Measurements from ENCODE around the gene LAMA5. TPM values are rescaled to one million over a fixed set of nuclear protein-coding genes. Genes with fewer than 3 reads are reported as not detected.

The LAMA5 gene
- total and polyA plus RNA-seq, 2 experiments from 2014 or later: 201 to 298 TPM

- no peak for TF ChIP-seq EZH2 (IDR thresholded peaks at IDR 0.05; ENCODE audit: low read depth, unreplicated experiment)
Measured at GRCh38 chr20:62402456-62403150, 35.5 kb upstream of the LAMA5 start (continued).

DNA sequence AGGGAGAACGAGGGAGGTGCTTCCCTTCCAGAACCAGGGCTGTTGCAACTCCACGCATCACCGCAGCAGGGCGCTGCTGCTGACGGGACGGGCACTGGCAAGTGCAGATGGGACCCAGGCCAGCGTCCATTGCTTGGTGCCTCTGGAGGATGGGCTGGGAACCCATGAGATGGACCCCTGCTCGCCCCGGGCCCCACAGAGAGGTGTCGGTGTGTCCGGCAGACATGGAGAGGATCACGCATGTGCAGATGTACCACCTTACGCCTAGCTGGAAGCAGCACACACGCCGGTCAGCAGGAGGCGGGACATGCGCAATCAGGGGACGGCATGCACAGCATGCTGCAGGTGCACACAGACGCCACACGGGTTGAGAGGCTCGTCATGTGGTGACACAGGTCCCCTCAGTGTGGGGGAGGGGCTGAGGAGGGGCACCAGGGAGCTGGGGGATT lies 34.2 kb upstream of the LAMA5 start:
- no peak overlapping the region for H3K4me3 Mint-ChIP-seq
- H3K9me2 ChIP-seq (ENCODE audit: insufficient read depth): no peaks in the 10 kb centered on the region
- DNase-seq (ENCODE audit: low spot score) (peak; percentile 78), ATAC-seq (peak; percentile 64)
- no peak overlapping the region for H3K27ac ChIP-seq (ENCODE audit: low read depth)
- no peaks in the 10 kb centered on the region for H3F3A ChIP-seq (replicated peaks; ENCODE audit: low read depth)
- TF ChIP-seq, protein P1, sequence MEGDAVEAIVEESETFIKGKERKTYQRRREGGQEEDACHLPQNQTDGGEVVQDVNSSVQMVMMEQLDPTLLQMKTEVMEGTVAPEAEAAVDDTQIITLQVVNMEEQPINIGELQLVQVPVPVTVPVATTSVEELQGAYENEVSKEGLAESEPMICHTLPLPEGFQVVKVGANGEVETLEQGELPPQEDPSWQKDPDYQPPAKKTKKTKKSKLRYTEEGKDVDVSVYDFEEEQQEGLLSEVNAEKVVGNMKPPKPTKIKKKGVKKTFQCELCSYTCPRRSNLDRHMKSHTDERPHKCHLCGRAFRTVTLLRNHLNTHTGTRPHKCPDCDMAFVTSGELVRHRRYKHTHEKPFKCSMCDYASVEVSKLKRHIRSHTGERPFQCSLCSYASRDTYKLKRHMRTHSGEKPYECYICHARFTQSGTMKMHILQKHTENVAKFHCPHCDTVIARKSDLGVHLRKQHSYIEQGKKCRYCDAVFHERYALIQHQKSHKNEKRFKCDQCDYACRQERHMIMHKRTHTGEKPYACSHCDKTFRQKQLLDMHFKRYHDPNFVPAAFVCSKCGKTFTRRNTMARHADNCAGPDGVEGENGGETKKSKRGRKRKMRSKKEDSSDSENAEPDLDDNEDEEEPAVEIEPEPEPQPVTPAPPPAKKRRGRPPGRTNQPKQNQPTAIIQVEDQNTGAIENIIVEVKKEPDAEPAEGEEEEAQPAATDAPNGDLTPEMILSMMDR (conservative IDR thresholded peaks at IDR 0.05; ENCODE audit: low read depth in 2 of 2): peak; percentile 60 to 75
- no peak for TF ChIP-seq NANOG (IDR thresholded peaks at IDR 0.05; ENCODE audit: borderline replicate concordance)
- H4K20me1 ChIP-seq (replicated peaks; ENCODE audit: insufficient read depth): no peaks in the 10 kb centered on the region; the same call in none of the 2 replicates
- no peak overlapping the region for H2AFZ ChIP-seq
- H3K9me3 Mint-ChIP-seq: peaks cover 4% of the 10 kb centered on the region; the same call in 2 of the 3 replicates
- no peak overlapping the region for H3K4me2 ChIP-seq
- peaks cover 7% of the 10 kb centered on the region for H3K27me3 Mint-ChIP-seq (ENCODE audit: insufficient read depth, low read depth, poor library complexity)
- H3K36me3 Mint-ChIP-seq (ENCODE audit: low read depth): peaks cover 14% of the 10 kb centered on the region
- no peaks in the 10 kb centered on the region; the same call in 1 of the 2 replicates for H3K4me1 ChIP-seq (ENCODE audit: insufficient read depth)
- peaks cover 17% of the 10 kb centered on the region for H3K4me1 Mint-ChIP-seq
- no peaks in the 10 kb centered on the region for H3K27me3 ChIP-seq (ENCODE audit: insufficient read depth)
- H3K4me3 ChIP-seq: no peak overlapping the region
- H3K36me3 ChIP-seq (ENCODE audit: insufficient read depth): no peaks in the 10 kb centered on the region
- no peak overlapping the region for H3K27ac Mint-ChIP-seq
- no peaks in the 10 kb centered on the region for H3K79me2 ChIP-seq (replicated peaks; ENCODE audit: insufficient read depth)

- H3F3A ChIP-seq (replicated peaks; ENCODE audit: low read depth): no peaks in the 10 kb centered on the region
- no peak overlapping the region for H3K27ac ChIP-seq (ENCODE audit: low read depth)
- no peaks in the 10 kb centered on the region for H3K36me3 ChIP-seq (ENCODE audit: insufficient read depth)
- TF ChIP-seq, protein P2, sequence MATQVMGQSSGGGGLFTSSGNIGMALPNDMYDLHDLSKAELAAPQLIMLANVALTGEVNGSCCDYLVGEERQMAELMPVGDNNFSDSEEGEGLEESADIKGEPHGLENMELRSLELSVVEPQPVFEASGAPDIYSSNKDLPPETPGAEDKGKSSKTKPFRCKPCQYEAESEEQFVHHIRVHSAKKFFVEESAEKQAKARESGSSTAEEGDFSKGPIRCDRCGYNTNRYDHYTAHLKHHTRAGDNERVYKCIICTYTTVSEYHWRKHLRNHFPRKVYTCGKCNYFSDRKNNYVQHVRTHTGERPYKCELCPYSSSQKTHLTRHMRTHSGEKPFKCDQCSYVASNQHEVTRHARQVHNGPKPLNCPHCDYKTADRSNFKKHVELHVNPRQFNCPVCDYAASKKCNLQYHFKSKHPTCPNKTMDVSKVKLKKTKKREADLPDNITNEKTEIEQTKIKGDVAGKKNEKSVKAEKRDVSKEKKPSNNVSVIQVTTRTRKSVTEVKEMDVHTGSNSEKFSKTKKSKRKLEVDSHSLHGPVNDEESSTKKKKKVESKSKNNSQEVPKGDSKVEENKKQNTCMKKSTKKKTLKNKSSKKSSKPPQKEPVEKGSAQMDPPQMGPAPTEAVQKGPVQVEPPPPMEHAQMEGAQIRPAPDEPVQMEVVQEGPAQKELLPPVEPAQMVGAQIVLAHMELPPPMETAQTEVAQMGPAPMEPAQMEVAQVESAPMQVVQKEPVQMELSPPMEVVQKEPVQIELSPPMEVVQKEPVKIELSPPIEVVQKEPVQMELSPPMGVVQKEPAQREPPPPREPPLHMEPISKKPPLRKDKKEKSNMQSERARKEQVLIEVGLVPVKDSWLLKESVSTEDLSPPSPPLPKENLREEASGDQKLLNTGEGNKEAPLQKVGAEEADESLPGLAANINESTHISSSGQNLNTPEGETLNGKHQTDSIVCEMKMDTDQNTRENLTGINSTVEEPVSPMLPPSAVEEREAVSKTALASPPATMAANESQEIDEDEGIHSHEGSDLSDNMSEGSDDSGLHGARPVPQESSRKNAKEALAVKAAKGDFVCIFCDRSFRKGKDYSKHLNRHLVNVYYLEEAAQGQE (IDR thresholded peaks at IDR 0.05; ENCODE audit: unreplicated experiment): no peak
- TF ChIP-seq EZH2 (IDR thresholded peaks at IDR 0.05; ENCODE audit: low read depth, unreplicated experiment) (no peak), JUNB (IDR thresholded peaks at IDR 0.05; ENCODE audit: unreplicated experiment) (no peak)
- TF ChIP-seq, protein P1 (conservative IDR thresholded peaks at IDR 0.05; ENCODE audit: low read depth in 2 of 2): no peak
- Mint-ChIP-seq H3K4me1 (peaks cover 11% of the 10 kb centered on the region), H3K9me3 (peaks cover 4% of the 10 kb centered on the region; the same call in 2 of the 3 replicates), H3K36me3 (ENCODE audit: low read depth) (peaks cover 14% of the 10 kb centered on the region), H3K4me3 (no peak overlapping the region), H3K27ac (no peak overlapping the region), H3K27me3 (ENCODE audit: insufficient read depth, low read depth, poor library complexity) (peaks cover 7% of the 10 kb centered on the region)
- no peaks in the 10 kb centered on the region; the same call in none of the 2 replicates for H4K20me1 ChIP-seq (replicated peaks; ENCODE audit: insufficient read depth)
- no peaks in the 10 kb centered on the region for H3K9me2 ChIP-seq (ENCODE audit: insufficient read depth)
- H2AFZ ChIP-seq: no peak overlapping the region
- no peak for DNase-seq (ENCODE audit: low spot score)
- H3K4me3 ChIP-seq: no peak overlapping the region
- no peaks in the 10 kb centered on the region for H3K79me2 ChIP-seq (replicated peaks; ENCODE audit: insufficient read depth)
- H3K27me3 ChIP-seq (ENCODE audit: insufficient read depth): no peaks in the 10 kb centered on the region
- H3K4me2 ChIP-seq: no peak overlapping the region
- H3K4me1 ChIP-seq (ENCODE audit: insufficient read depth): no peaks in the 10 kb centered on the region
- ATAC-seq: no peak
Measured at GRCh38 chr20:62400541-62400940, 33.4 kb upstream of the LAMA5 start.

All from GM23338 (cell line).